Measurements from ENCODE around the gene RHBDF2.

DNA sequence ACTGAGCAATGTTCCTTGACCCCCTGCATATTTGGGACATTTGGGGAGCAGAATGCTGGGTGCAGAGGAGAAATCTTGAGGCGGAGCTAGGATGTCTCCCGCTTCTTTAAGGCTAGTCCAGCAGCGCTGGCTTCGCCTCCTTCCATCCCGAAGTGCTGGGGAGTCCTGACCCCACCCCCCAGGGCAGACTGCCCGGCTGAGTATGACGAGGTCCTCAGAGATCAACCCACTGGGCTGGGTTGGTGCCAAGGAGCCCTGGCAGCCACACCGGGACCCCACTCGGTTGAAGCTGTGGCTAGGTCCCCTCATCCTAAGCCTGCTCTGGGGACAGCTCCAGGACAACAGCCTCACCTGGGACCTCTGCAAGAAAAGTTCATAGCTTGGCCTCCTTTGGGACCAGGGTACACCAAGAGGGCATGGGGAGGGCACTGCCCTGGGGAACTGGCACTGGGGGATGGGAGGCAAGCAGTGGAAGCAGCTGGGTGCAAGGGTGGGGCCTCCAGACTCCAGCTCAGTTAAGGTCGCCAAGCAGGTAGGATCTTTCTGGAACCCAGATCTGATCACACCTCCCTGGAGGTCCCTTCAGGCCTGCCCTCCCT, 11.0 kb downstream of the RHBDF2 start:
- TF ChIP-seq, protein P1, sequence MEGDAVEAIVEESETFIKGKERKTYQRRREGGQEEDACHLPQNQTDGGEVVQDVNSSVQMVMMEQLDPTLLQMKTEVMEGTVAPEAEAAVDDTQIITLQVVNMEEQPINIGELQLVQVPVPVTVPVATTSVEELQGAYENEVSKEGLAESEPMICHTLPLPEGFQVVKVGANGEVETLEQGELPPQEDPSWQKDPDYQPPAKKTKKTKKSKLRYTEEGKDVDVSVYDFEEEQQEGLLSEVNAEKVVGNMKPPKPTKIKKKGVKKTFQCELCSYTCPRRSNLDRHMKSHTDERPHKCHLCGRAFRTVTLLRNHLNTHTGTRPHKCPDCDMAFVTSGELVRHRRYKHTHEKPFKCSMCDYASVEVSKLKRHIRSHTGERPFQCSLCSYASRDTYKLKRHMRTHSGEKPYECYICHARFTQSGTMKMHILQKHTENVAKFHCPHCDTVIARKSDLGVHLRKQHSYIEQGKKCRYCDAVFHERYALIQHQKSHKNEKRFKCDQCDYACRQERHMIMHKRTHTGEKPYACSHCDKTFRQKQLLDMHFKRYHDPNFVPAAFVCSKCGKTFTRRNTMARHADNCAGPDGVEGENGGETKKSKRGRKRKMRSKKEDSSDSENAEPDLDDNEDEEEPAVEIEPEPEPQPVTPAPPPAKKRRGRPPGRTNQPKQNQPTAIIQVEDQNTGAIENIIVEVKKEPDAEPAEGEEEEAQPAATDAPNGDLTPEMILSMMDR (IDR thresholded peaks at IDR 0.05), result no peak
- TF ChIP-seq POLR2A (IDR thresholded peaks at IDR 0.05), result no peak
